GM12878 (cell line): ENCODE data around the gene TARBP1.
A peak's percentile ranks its signal among the peaks of the same experiment; 100 is the strongest.

Experiments
- EED ChIP-seq: sonication (generic); IDR thresholded peaks from 2 replicates; pipeline ENCODE4 v1.6.1; 2016; ENCODE audit warnings: antibody characterized with exemption, low read depth
- RB1 ChIP-seq: fragments of 450-650 bp; formaldehyde crosslinking; IDR thresholded peaks from 2 replicates; pipeline ENCODE4 v1.6.1; 2017; ENCODE audit warnings: mild to moderate bottlenecking, borderline replicate concordance
- TF ChIP-seq, protein P1 (sequence below), 3 experiments: IDR thresholded peaks in 2 of 3; conservative IDR thresholded peaks in 1 of 3; 2 replicates each; pipeline ENCODE4 v1.5.1; 2011; ENCODE audit warnings: low read depth in 3 of 3, low read length in 3 of 3, mild to moderate bottlenecking in 3 of 3, control low read depth in 2 of 3, moderate library complexity in 2 of 3, inconsistent platforms in 1 of 3, mixed read lengths in 1 of 3; ENCODE audit not compliant: control insufficient read depth in 2 of 3, insufficient read depth in 1 of 3; ENCODE audit errors: extremely low read depth in 1 of 3

DNA sequence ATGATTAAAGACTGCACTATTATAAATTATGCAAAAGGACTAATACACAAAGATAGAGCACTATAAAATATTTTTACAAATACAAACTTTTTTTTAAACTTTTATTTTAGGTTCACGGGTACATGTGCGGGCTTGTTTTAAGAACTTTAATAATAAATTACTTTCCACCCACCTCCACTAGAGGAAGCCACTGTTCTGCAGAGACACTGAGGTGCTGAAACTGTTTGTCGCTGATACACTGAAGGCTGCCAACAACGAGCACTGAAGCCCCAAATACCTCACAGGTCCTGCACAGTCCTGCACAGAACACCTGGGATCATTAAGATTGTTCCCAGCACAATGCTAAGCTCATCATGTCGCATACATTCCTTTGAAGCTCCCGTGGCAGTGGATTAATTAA lies 85.8 kb downstream of the TARBP1 start:
- TF ChIP-seq, protein P1, sequence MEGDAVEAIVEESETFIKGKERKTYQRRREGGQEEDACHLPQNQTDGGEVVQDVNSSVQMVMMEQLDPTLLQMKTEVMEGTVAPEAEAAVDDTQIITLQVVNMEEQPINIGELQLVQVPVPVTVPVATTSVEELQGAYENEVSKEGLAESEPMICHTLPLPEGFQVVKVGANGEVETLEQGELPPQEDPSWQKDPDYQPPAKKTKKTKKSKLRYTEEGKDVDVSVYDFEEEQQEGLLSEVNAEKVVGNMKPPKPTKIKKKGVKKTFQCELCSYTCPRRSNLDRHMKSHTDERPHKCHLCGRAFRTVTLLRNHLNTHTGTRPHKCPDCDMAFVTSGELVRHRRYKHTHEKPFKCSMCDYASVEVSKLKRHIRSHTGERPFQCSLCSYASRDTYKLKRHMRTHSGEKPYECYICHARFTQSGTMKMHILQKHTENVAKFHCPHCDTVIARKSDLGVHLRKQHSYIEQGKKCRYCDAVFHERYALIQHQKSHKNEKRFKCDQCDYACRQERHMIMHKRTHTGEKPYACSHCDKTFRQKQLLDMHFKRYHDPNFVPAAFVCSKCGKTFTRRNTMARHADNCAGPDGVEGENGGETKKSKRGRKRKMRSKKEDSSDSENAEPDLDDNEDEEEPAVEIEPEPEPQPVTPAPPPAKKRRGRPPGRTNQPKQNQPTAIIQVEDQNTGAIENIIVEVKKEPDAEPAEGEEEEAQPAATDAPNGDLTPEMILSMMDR (IDR thresholded peaks at IDR 0.05 in 2 of 3, conservative IDR thresholded peaks at IDR 0.05 in 1 of 3; ENCODE audit: control insufficient read depth in 2 of 3, extremely low read depth in 1 of 3, insufficient read depth in 1 of 3, low read depth in 3 of 3, low read length in 3 of 3) = peak in 2 of 3 experiments; percentile 11 to 25; a peak in 2 of 6 replicates
- no peak for TF ChIP-seq RB1
- TF ChIP-seq EED = no peak
